Activated CD8-positive, alpha-beta T cell treated with anti-CD3 and anti-CD28 coated beads for 36 hours (primary cell): ENCODE data around the gene BPIFB1. TPM values are rescaled to one million over a fixed set of nuclear protein-coding genes. Genes with fewer than 3 reads are reported as not detected.

Experiments
- ATAC-seq: fragments of 200-7000 bp; cut with Tn5 transposase; one replicate; pipeline ENCODE4 v1.10.0; 2021; ENCODE audit warnings: mild to moderate bottlenecking, moderate library complexity
- CTCF ChIA-PET: fragments of 350-600 bp; sonication (Branson Sonifier 250); formaldehyde crosslinking; loops from one replicate; lab custom pipeline; 2021; ENCODE audit warnings: antibody characterized with exemption; lab: Charles Lee
- POLR2A ChIA-PET: fragments of 350-600 bp; sonication (Branson Sonifier 250); formaldehyde crosslinking; loops from one replicate; lab custom pipeline; 2021; ENCODE audit warnings: antibody characterized with exemption; lab: Charles Lee
- DNase-seq: peaks from one replicate; pipeline ENCODE4 v3.0.0-alpha.2; 2020
- H3K27ac Mint-ChIP-seq: one replicate; pipeline ENCODE4 v1.8.0; 2021; ENCODE audit warnings: mild to moderate bottlenecking, mixed read lengths
- H3K27me3 Mint-ChIP-seq: one replicate; pipeline ENCODE4 v1.8.0; 2021; ENCODE audit warnings: mixed read lengths
- H3K36me3 Mint-ChIP-seq: one replicate; pipeline ENCODE4 v1.8.0; 2021; ENCODE audit warnings: low read depth, mixed read lengths
- H3K4me1 Mint-ChIP-seq: one replicate; pipeline ENCODE4 v1.8.0; 2021; ENCODE audit warnings: low read depth, mixed read lengths
- H3K4me3 Mint-ChIP-seq: one replicate; pipeline ENCODE4 v1.8.0; 2021; ENCODE audit warnings: mild to moderate bottlenecking, moderate library complexity, mixed read lengths
- H3K9me3 Mint-ChIP-seq: one replicate; pipeline ENCODE4 v1.8.0; 2021; ENCODE audit warnings: mixed read lengths
- intact Hi-C: fragments of 100-400 bp; cut with micrococcal nuclease; formaldehyde crosslinking; loops from one replicate; pipeline ENCODE4 v1.10.0; 2022
- total RNA-seq, 2 experiments: library from RNA; stranded (reverse); gene quantifications; one replicate each; pipeline ENCODE4 v1.2.3, GENCODE V29; 2021
- TF ChIP-seq, protein P1 (sequence below): fragments of 200-600 bp; IDR thresholded peaks from one replicate; pipeline ENCODE4 v1.8.0; 2022; ENCODE audit warnings: antibody characterized with exemption, mild to moderate bottlenecking

Gene BPIFB1
- total RNA-seq, 2 experiments from 2014 or later: not detected

DNA sequence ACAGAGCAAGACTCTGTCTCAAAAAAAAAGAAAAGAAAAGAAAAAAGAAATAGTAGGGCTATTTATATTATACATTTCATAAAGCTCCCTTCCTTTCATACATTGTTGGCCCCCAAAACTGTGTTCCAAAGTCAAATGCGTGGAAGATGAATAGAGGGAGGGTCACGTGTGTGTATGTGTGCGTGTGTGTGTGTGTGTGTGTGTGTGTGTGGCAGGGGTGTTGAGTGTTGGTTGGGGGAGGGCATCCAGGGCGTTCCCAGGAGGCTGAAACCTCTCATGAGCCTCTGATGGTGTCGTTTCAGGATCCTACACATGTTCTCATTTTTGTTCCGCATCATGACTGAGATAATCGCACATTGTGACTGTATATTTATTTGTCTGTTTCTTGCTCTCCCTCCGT lies 7.8 kb upstream of the BPIFB1 start:
- H3K4me3 Mint-ChIP-seq: no peak overlapping the region
- H3K4me1 Mint-ChIP-seq: no peaks in the 10 kb centered on the region
- intact Hi-C loops: no loop called here
- ChIA-PET POLR2A (no interaction called here), CTCF (interaction anchor here (0.9 kb wide), 1 partner anchor 12 kb away, joined by 3 read pairs; no protein-coding TSS in a partner anchor)
- TF ChIP-seq, protein P1, sequence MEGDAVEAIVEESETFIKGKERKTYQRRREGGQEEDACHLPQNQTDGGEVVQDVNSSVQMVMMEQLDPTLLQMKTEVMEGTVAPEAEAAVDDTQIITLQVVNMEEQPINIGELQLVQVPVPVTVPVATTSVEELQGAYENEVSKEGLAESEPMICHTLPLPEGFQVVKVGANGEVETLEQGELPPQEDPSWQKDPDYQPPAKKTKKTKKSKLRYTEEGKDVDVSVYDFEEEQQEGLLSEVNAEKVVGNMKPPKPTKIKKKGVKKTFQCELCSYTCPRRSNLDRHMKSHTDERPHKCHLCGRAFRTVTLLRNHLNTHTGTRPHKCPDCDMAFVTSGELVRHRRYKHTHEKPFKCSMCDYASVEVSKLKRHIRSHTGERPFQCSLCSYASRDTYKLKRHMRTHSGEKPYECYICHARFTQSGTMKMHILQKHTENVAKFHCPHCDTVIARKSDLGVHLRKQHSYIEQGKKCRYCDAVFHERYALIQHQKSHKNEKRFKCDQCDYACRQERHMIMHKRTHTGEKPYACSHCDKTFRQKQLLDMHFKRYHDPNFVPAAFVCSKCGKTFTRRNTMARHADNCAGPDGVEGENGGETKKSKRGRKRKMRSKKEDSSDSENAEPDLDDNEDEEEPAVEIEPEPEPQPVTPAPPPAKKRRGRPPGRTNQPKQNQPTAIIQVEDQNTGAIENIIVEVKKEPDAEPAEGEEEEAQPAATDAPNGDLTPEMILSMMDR: no peak
- H3K36me3 Mint-ChIP-seq: no peaks in the 10 kb centered on the region
- ATAC-seq (no peak), DNase-seq (no peak)
- H3K27me3 Mint-ChIP-seq: peaks cover 8% of the 10 kb centered on the region
- no peak overlapping the region for H3K27ac Mint-ChIP-seq
- H3K9me3 Mint-ChIP-seq: no peaks in the 10 kb centered on the region

- ChIA-PET CTCF (no interaction called here), POLR2A (no interaction called here)
- TF ChIP-seq, protein P1: no peak
- Mint-ChIP-seq H3K36me3 (no peaks in the 10 kb centered on the region), H3K27ac (no peak overlapping the region), H3K27me3 (peaks cover 6% of the 10 kb centered on the region), H3K4me1 (no peaks in the 10 kb centered on the region), H3K4me3 (no peak overlapping the region), H3K9me3 (no peaks in the 10 kb centered on the region)
- intact Hi-C loops: no loop called here
- no peak for ATAC-seq
- DNase-seq: no peak
Observed at GRCh38 chr20:33275871-33276270, 7.1 kb upstream of the BPIFB1 start.

DNA sequence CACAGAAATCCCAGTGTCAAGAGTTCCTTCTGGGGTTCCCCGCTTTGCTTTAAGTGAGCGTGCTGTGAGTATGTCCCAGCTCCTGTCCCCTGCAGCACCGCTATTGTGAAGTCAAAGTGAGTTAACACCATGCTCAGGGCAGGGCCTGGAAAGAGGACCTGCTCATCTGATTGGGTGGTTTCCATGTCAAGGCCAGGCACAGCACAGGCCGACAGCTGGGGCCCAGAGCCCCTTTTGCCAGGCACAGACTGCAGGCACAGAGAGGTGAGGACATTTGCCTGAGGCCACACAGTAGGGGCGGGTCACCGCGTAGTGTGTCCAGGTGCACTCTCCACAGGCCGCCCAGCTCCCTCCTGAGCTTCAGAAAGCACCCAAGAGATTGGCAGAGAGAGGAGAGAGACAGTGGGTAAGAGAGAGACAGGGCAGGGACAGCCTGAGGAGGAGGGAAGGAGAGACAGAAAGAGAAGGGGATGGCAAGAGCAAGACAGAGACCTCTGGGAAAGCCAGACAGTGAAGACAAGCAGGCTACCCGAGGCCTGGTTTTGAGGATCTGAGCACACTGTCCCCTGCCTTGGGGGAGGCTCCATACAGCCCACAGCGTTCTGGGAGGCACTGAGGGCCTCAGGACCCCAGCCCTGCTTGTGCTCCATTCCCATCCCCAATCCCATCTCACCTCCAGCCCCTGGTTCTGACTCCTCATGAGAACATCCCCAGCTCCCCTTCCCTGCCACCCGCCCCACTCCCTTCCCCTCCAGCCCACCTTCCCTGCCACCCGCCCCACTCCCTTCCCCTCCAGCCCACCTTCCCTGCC lies 6.5 kb upstream of the BPIFB1 start:
- Mint-ChIP-seq H3K27ac (no peak overlapping the region), H3K9me3 (no peaks in the 10 kb centered on the region), H3K36me3 (no peaks in the 10 kb centered on the region), H3K4me1 (no peaks in the 10 kb centered on the region), H3K27me3 (peaks cover 6% of the 10 kb centered on the region), H3K4me3 (no peak overlapping the region)
- CTCF ChIA-PET: no interaction called here
- intact Hi-C loops: no loop called here
- TF ChIP-seq, protein P1: no peak
- POLR2A ChIA-PET: interaction anchor here (0.5 kb wide), 1 partner anchor 456 kb away, joined by 5 read pairs; no protein-coding TSS in a partner anchor
- no peak for DNase-seq
- no peak for ATAC-seq

- Mint-ChIP-seq H3K4me1 (no peaks in the 10 kb centered on the region), H3K36me3 (no peaks in the 10 kb centered on the region), H3K9me3 (no peaks in the 10 kb centered on the region), H3K27me3 (peaks cover 4% of the 10 kb centered on the region), H3K4me3 (no peak overlapping the region), H3K27ac (no peak overlapping the region)
- ChIA-PET POLR2A (no interaction called here), CTCF (no interaction called here)
- DNase-seq: no peak
- ATAC-seq: no peak
- intact Hi-C loops: no loop called here
- TF ChIP-seq, protein P1: no peak
Observed at GRCh38 chr20:33277471-33278441, 5.3 kb upstream of the BPIFB1 start.
